GM23338 (cell line): ENCODE measurements around the gene SELENBP1. TPM values are rescaled to one million over a fixed set of nuclear protein-coding genes. Genes with fewer than 3 reads are reported as not detected.
"Not testable (repeated sequence)": the region's sequence is repeated elsewhere in the genome, so short reads cannot be mapped to it uniquely, and the experiment has no call there.

Experiments
- ATAC-seq: fragments of 200-7000 bp; cut with Tn5 transposase; 3 replicates; pipeline ENCODE4 v1.9.1; 2020
- DNase-seq: peaks from one replicate; pipeline ENCODE4 v3.0.0-alpha.2; 2015; ENCODE audit warnings: low spot score
- H2AFZ ChIP-seq: fragments of 200-600 bp; sonication (generic); 2 replicates; pipeline ENCODE4 v1.8.0; 2016; ENCODE audit warnings: antibody characterized with exemption, mild to moderate bottlenecking, moderate library complexity
- H3F3A ChIP-seq: fragments of 200-600 bp; sonication (generic); replicated peaks from 2 replicates; pipeline ENCODE4 v1.8.0; 2017; ENCODE audit warnings: antibody characterized with exemption, mixed run types, low read depth
- H3K27ac ChIP-seq: fragments of 200-600 bp; sonication (generic); 2 replicates; pipeline ENCODE4 v1.6.1; 2016; ENCODE audit warnings: low read depth
- H3K27me3 ChIP-seq: fragments of 200-600 bp; sonication (generic); 2 replicates; pipeline ENCODE4 v1.8.0; 2016; ENCODE audit warnings: mild to moderate bottlenecking, mixed run types, moderate library complexity; ENCODE audit not compliant: insufficient read depth
- H3K36me3 ChIP-seq: fragments of 200-600 bp; sonication (generic); 2 replicates; pipeline ENCODE4 v1.8.0; 2016; ENCODE audit warnings: mild to moderate bottlenecking; ENCODE audit not compliant: insufficient read depth
- H3K4me1 ChIP-seq: fragments of 200-600 bp; sonication (generic); 2 replicates; pipeline ENCODE4 v1.8.0; 2016; ENCODE audit warnings: mild to moderate bottlenecking, moderate library complexity; ENCODE audit not compliant: insufficient read depth
- H3K4me2 ChIP-seq: fragments of 200-600 bp; sonication (generic); 2 replicates; pipeline ENCODE4 v1.7.1; 2017; ENCODE audit warnings: mixed run types
- H3K4me3 ChIP-seq: fragments of 200-600 bp; sonication (generic); 2 replicates; pipeline ENCODE4 v1.6.1; 2016; ENCODE audit warnings: mixed run types
- H3K79me2 ChIP-seq: fragments of 200-600 bp; sonication (generic); replicated peaks from 2 replicates; pipeline ENCODE4 v1.8.0; 2017; ENCODE audit warnings: mild to moderate bottlenecking; ENCODE audit not compliant: insufficient read depth
- H3K9me2 ChIP-seq: fragments of 200-600 bp; sonication (generic); 2 replicates; pipeline ENCODE4 v1.8.0; 2017; ENCODE audit not compliant: insufficient read depth
- H4K20me1 ChIP-seq: fragments of 200-600 bp; sonication (generic); replicated peaks from 2 replicates; pipeline ENCODE4 v1.8.0; 2017; ENCODE audit warnings: mild to moderate bottlenecking; ENCODE audit not compliant: insufficient read depth
- H3K27ac Mint-ChIP-seq: 2 replicates; pipeline ENCODE4 v1.8.0; 2020; ENCODE audit warnings: inconsistent platforms, mild to moderate bottlenecking, moderate library complexity, mixed read lengths
- H3K27me3 Mint-ChIP-seq: 3 replicates; pipeline ENCODE4 v1.8.0; 2022; ENCODE audit warnings: low read depth, mild to moderate bottlenecking, moderate library complexity, mixed read lengths, inconsistent platforms; ENCODE audit not compliant: insufficient read depth, poor library complexity
- H3K36me3 Mint-ChIP-seq: 3 replicates; pipeline ENCODE4 v1.8.0; 2021; ENCODE audit warnings: low read depth, mild to moderate bottlenecking, inconsistent platforms, moderate library complexity, mixed read lengths
- H3K4me1 Mint-ChIP-seq: 3 replicates; pipeline ENCODE4 v1.8.0; 2020; ENCODE audit warnings: mild to moderate bottlenecking, inconsistent platforms, mixed read lengths
- H3K4me3 Mint-ChIP-seq: 3 replicates; pipeline ENCODE4 v1.8.0; 2021; ENCODE audit warnings: moderate library complexity, mild to moderate bottlenecking, inconsistent platforms, mixed read lengths
- H3K9me3 Mint-ChIP-seq: 3 replicates; pipeline ENCODE4 v1.8.0; 2020; ENCODE audit warnings: moderate library complexity, mild to moderate bottlenecking, inconsistent platforms, mixed read lengths
- CREB1 ChIP-seq: fragments of 250-450 bp; sonication (Bioruptor Pico); IDR thresholded peaks from 2 replicates; pipeline ENCODE4 v1.5.0; 2020; ENCODE audit warnings: low read depth, mild to moderate bottlenecking, moderate library complexity
- polyA plus RNA-seq: library from polyadenylated mRNA; unstranded; fragments of >200 nt; fragmentation: Nextera tagmentation; extraction: Ambion mirVana; gene quantifications from 2 replicates; pipeline ENCODE4 v1.2.1, GENCODE V29; 2016
- total RNA-seq: library from RNA; depleted of rRNA; stranded (reverse); fragments of >200 nt; shearing (Covaris generic); gene quantifications from 2 replicates; pipeline ENCODE4 v1.2.3, GENCODE V29; 2014
- TF ChIP-seq, protein P1 (sequence below): fragments of 250-450 bp; sonication (Bioruptor Pico); IDR thresholded peaks from 2 replicates; pipeline ENCODE4 v1.5.0; 2020; ENCODE audit warnings: mild to moderate bottlenecking, moderate library complexity

The SELENBP1 gene
- total and polyA plus RNA-seq, 2 experiments from 2014 or later = 10.7 to 13.4 TPM

DNA sequence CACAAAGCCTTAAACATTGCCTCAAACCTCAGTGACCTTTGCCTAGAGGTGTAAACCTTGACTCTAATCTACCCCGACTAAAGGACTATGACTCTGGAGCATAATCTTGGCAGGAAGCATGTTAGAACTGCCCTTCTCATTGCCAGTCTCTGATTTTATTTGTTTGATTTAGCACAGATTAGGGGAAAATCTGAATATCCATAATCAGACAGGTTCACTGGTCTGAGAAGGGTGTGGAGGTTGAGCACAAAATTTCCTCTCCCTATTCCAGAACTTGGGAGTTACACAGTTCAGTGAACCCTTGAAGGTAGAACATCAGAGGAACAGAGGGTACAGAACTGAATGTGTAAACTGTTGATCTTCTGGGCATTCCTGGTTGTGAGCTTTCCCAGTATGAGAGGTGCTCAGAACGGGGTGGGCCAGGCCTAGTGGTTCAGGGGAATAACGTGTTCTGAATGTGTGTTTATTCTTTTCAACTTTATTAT is 18.6 kb upstream of the SELENBP1 start (continued):
- TF ChIP-seq, protein P1, sequence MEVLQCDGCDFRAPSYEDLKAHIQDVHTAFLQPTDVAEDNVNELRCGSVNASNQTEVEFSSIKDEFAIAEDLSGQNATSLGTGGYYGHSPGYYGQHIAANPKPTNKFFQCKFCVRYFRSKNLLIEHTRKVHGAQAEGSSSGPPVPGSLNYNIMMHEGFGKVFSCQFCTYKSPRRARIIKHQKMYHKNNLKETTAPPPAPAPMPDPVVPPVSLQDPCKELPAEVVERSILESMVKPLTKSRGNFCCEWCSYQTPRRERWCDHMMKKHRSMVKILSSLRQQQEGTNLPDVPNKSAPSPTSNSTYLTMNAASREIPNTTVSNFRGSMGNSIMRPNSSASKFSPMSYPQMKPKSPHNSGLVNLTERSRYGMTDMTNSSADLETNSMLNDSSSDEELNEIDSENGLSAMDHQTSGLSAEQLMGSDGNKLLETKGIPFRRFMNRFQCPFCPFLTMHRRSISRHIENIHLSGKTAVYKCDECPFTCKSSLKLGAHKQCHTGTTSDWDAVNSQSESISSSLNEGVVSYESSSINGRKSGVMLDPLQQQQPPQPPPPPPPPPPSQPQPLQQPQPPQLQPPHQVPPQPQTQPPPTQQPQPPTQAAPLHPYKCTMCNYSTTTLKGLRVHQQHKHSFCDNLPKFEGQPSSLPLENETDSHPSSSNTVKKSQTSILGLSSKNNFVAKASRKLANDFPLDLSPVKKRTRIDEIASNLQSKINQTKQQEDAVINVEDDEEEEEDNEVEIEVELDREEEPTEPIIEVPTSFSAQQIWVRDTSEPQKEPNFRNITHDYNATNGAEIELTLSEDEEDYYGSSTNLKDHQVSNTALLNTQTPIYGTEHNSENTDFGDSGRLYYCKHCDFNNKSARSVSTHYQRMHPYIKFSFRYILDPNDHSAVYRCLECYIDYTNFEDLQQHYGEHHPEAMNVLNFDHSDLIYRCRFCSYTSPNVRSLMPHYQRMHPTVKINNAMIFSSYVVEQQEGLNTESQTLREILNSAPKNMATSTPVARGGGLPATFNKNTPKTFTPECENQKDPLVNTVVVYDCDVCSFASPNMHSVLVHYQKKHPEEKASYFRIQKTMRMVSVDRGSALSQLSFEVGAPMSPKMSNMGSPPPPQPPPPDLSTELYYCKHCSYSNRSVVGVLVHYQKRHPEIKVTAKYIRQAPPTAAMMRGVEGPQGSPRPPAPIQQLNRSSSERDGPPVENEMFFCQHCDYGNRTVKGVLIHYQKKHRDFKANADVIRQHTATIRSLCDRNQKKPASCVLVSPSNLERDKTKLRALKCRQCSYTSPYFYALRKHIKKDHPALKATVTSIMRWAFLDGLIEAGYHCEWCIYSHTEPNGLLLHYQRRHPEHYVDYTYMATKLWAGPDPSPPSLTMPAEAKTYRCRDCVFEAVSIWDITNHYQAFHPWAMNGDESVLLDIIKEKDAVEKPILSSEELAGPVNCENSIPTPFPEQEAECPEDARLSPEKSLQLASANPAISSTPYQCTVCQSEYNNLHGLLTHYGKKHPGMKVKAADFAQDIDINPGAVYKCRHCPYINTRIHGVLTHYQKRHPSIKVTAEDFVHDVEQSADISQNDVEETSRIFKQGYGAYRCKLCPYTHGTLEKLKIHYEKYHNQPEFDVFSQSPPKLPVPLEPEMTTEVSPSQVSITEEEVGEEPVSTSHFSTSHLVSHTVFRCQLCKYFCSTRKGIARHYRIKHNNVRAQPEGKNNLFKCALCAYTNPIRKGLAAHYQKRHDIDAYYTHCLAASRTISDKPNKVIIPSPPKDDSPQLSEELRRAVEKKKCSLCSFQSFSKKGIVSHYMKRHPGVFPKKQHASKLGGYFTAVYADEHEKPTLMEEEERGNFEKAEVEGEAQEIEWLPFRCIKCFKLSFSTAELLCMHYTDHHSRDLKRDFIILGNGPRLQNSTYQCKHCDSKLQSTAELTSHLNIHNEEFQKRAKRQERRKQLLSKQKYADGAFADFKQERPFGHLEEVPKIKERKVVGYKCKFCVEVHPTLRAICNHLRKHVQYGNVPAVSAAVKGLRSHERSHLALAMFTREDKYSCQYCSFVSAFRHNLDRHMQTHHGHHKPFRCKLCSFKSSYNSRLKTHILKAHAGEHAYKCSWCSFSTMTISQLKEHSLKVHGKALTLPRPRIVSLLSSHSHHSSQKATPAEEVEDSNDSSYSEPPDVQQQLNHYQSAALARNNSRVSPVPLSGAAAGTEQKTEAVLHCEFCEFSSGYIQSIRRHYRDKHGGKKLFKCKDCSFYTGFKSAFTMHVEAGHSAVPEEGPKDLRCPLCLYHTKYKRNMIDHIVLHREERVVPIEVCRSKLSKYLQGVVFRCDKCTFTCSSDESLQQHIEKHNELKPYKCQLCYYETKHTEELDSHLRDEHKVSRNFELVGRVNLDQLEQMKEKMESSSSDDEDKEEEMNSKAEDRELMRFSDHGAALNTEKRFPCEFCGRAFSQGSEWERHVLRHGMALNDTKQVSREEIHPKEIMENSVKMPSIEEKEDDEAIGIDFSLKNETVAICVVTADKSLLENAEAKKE (CRISPR knock-in tag) = no peak
- no peak for TF ChIP-seq CREB1 (CRISPR knock-in tag)

DNA sequence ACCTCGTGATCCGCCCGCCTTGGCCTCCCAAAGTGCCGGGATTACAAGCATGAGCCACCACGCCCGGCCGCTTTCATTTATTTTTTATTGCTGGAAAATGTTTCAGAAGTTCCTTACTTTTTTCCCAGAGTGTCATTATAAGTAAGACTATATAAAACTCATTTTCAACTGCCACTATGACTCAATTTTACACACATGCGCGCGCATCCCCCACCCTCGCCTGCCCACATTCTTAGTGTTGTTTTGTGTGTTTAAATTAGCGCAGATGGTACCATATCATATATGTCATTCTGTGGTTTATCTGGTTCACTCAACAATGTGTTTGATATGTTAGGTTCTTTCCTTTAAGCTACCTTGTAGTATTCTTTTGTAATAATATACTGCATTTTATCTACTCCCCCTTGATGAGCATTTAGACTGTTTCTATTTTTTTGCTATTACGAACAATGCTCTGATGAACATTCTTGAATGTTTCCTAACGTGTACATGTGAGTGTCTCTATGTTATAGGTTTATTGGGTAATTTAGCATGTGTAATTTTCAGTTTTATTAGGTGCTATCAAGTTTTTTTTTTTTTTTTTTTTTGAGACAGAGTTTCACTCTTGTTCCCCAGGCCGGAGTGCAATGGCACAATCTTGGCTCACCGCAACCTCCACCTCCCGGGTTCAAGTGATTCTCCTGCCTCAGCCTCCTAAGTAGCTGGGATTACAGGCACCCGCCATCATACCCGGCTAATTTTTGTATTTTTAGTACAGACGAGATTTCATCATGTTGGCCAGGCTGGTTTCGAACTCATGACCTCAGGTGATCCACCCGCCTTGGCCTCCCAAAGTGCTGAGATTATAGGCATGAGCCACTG is 17.9 kb upstream of the SELENBP1 start:
- not testable (repeated sequence) for H3K79me2 ChIP-seq, H3K4me1 ChIP-seq, H3K36me3 ChIP-seq, H4K20me1 ChIP-seq, H3K27me3 Mint-ChIP-seq, H3K36me3 Mint-ChIP-seq, ATAC-seq, H3K4me2 ChIP-seq, H2AFZ ChIP-seq, H3F3A ChIP-seq, DNase-seq, H3K9me3 Mint-ChIP-seq, H3K27me3 ChIP-seq, H3K27ac Mint-ChIP-seq, H3K4me1 Mint-ChIP-seq, H3K27ac ChIP-seq, H3K4me3 Mint-ChIP-seq, H3K4me3 ChIP-seq, H3K9me2 ChIP-seq

DNA sequence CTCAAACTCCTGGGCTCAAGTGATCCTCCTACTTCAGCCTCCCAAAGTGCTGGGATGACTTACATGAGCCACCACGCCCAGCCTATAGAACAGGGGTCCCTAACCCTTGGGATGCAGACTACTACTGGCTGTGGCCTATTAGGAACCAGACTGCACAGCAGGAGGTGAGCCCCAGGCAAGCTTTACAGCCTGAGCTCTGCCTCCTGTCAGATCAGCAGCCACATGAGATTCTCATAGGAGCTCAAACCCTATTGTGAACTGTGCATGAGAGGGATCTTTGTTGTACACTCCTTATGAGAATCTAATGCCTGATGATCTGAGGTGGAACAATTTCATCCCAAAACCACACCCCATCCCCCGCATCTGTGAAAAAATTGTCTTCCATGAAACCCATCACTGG is 13.5 kb upstream of the SELENBP1 start:
- Histone ChIP-seq H3K9me2 (no peaks in the 10 kb centered on the region), H3K4me3 (no peak overlapping the region), H3F3A (no peaks in the 10 kb centered on the region), H3K27me3 (no peaks in the 10 kb centered on the region), H3K79me2 (no peaks in the 10 kb centered on the region), H3K36me3 (no peaks in the 10 kb centered on the region), H3K4me1 (no peaks in the 10 kb centered on the region), H3K27ac (no peak overlapping the region), H4K20me1 (no peaks in the 10 kb centered on the region), H3K4me2 (no peak overlapping the region), H2AFZ (no peak overlapping the region)
- Mint-ChIP-seq H3K36me3 (no peaks in the 10 kb centered on the region), H3K27ac (no peak overlapping the region), H3K4me3 (no peak overlapping the region), H3K4me1 (no peaks in the 10 kb centered on the region), H3K9me3 (peaks cover 8% of the 10 kb centered on the region), H3K27me3 (no peaks in the 10 kb centered on the region)
- DNase-seq (no peak), ATAC-seq (no peak)
- no peak for TF ChIP-seq CREB1 (CRISPR knock-in tag)
- TF ChIP-seq, protein P1 (CRISPR knock-in tag) = no peak
